HepG2 (cell line): Measurements from ENCODE around the gene RNF149. TPM values are rescaled to one million over a fixed set of nuclear protein-coding genes. Genes with fewer than 3 reads are reported as not detected.

Experiments
- FOXJ3 ChIP-seq: sonication (generic); formaldehyde crosslinking; IDR thresholded peaks from 2 replicates; pipeline ENCODE4 v1.4.0; 2020; ENCODE audit warnings: missing genetic modification reagents, mild to moderate bottlenecking, borderline replicate concordance
- GPBP1L1 ChIP-seq: sonication (generic); formaldehyde crosslinking; IDR thresholded peaks from 2 replicates; pipeline ENCODE4 v1.5.0; 2020; ENCODE audit warnings: mild to moderate bottlenecking, missing genetic modification reagents
- HNF4A ChIP-seq: sonication (generic); formaldehyde crosslinking; IDR thresholded peaks from 2 replicates; pipeline ENCODE4 v1.4.0; 2020; ENCODE audit warnings: missing genetic modification reagents
- ISX ChIP-seq: sonication (generic); formaldehyde crosslinking; conservative IDR thresholded peaks from 2 replicates; pipeline ENCODE4 v1.5.0; 2020; ENCODE audit warnings: missing genetic modification reagents
- KAT8 ChIP-seq: IDR thresholded peaks from 2 replicates; pipeline ENCODE4 v1.6.1; 2016; ENCODE audit warnings: missing genetic modification reagents, missing compliant biosample characterization
- LCORL ChIP-seq, 2 experiments: fragments of 450-650 bp in 1 of 2; sonication (generic) in 1 of 2; formaldehyde crosslinking in 1 of 2; IDR thresholded peaks; 2 replicates each; pipeline versions ENCODE4 v1.5.0 to v1.6.1; 2017 to 2020; ENCODE audit warnings: antibody characterized with exemption in 1 of 2, missing genetic modification reagents in 1 of 2
- MAF1 ChIP-seq: sonication (generic); formaldehyde crosslinking; IDR thresholded peaks from 2 replicates; pipeline ENCODE4 v1.5.0; 2020; ENCODE audit warnings: missing genetic modification reagents, borderline replicate concordance
- MAZ ChIP-seq, 2 experiments: sonication (generic) in 1 of 2; formaldehyde crosslinking in 1 of 2; IDR thresholded peaks; 2 replicates each; pipeline versions ENCODE4 v1.5.0 to v1.6.1; 2012 to 2020; ENCODE audit warnings: low read depth in 2 of 2, mild to moderate bottlenecking in 2 of 2, borderline replicate concordance in 1 of 2, improper control_type of control experiment in 1 of 2, low read length in 1 of 2, missing genetic modification reagents in 1 of 2, moderate library complexity in 1 of 2
- NFKB2 ChIP-seq: sonication (generic); formaldehyde crosslinking; IDR thresholded peaks from 2 replicates; pipeline ENCODE4 v1.4.0; 2020; ENCODE audit warnings: missing genetic modification reagents, borderline replicate concordance
- SOX6 ChIP-seq, 2 experiments: fragments of 450-650 bp in 1 of 2; sonication (generic) in 1 of 2; formaldehyde crosslinking in 1 of 2; IDR thresholded peaks; 2 replicates each; pipeline versions ENCODE4 v1.4.0 to v1.6.1; 2017 to 2020; ENCODE audit warnings: antibody characterized with exemption in 1 of 2, mild to moderate bottlenecking in 1 of 2, missing genetic modification reagents in 1 of 2
- TFDP2 ChIP-seq: sonication (generic); formaldehyde crosslinking; IDR thresholded peaks from 2 replicates; pipeline ENCODE4 v1.4.0; 2020; ENCODE audit warnings: missing genetic modification reagents
- U2AF1 ChIP-seq: fragments of 200-400 bp; formaldehyde crosslinking; optimal IDR thresholded peaks from 2 replicates; pipeline ENCODE3; 2017; ENCODE audit warnings: mild to moderate bottlenecking, low read depth, low read length
- ZNF20 ChIP-seq: sonication (generic); formaldehyde crosslinking; IDR thresholded peaks from 2 replicates; pipeline ENCODE4 v1.4.0; 2020; ENCODE audit warnings: mild to moderate bottlenecking, moderate library complexity, missing genetic modification reagents
- ZNF225 ChIP-seq: sonication (generic); formaldehyde crosslinking; IDR thresholded peaks from 2 replicates; pipeline ENCODE4 v1.4.0; 2020; ENCODE audit warnings: mild to moderate bottlenecking, missing genetic modification reagents
- ZNF34 ChIP-seq: sonication (generic); formaldehyde crosslinking; IDR thresholded peaks from 2 replicates; pipeline ENCODE4 v1.4.0; 2020; ENCODE audit warnings: mild to moderate bottlenecking, missing genetic modification reagents, borderline replicate concordance
- ZNF549 ChIP-seq: sonication (generic); formaldehyde crosslinking; IDR thresholded peaks from 2 replicates; pipeline ENCODE4 v1.5.0; 2020; ENCODE audit warnings: missing genetic modification reagents
- ZNF605 ChIP-seq: sonication (generic); formaldehyde crosslinking; IDR thresholded peaks from 2 replicates; pipeline ENCODE4 v1.8.0; 2022; ENCODE audit warnings: mild to moderate bottlenecking, missing genetic modification reagents
- ZNF709 ChIP-seq: sonication (generic); formaldehyde crosslinking; IDR thresholded peaks from 2 replicates; pipeline ENCODE4 v1.5.0; 2020; ENCODE audit warnings: mild to moderate bottlenecking, missing genetic modification reagents
- ZNF720 ChIP-seq: sonication (generic); formaldehyde crosslinking; IDR thresholded peaks from 2 replicates; pipeline ENCODE4 v1.4.0; 2020; ENCODE audit warnings: missing genetic modification reagents
- polyA plus RNA-seq, 8 experiments: library from polyadenylated mRNA; depleted of rRNA in 3 of 8; stranded (reverse) in 7 of 8; unstranded in 1 of 8; fragments of >200 nt; fragmentation: Illumina TruSeq in 4 of 8; extraction: Trizol in 4 of 8; gene quantifications; 2 replicates each; pipeline versions ENCODE4 v1.2.1 to v1.2.3, GENCODE V29; 2011 to 2016; ENCODE audit warnings: low read depth in 4 of 8, missing spikeins in 1 of 8, mixed read lengths in 1 of 8; ENCODE audit not compliant: insufficient read depth in 1 of 8
- total RNA-seq, 5 experiments: library from RNA; depleted of rRNA; stranded (reverse); fragments of >200 nt; fragmentation: Illumina TruSeq; extraction: Trizol; gene quantifications; 2 replicates each; pipeline ENCODE4 v1.2.3, GENCODE V29; 2016; ENCODE audit warnings: low read depth in 1 of 5
- TF ChIP-seq, protein P1 (sequence below): IDR thresholded peaks from 2 replicates; pipeline ENCODE4 v1.6.1; 2016; ENCODE audit warnings: mild to moderate bottlenecking
- TF ChIP-seq, protein P2 (sequence below): sonication (generic); formaldehyde crosslinking; IDR thresholded peaks from 2 replicates; pipeline ENCODE4 v1.8.1; 2023; ENCODE audit warnings: mild to moderate bottlenecking, moderate library complexity, missing genetic modification reagents
- TF ChIP-seq, protein P3 (sequence below): IDR thresholded peaks from 2 replicates; pipeline ENCODE4 v1.6.1; 2016; ENCODE audit warnings: missing biosample characterization, missing genetic modification reagents, low read depth

Gene RNF149
- total and polyA plus RNA-seq, 2 of the 13 experiments (the other 11 are each of a cell fraction or from before 2014, with no cell fraction given): 87.6 to 109 TPM

- TF ChIP-seq TFDP2: no peak
- no peak for TF ChIP-seq MAZ (IDR thresholded peaks at IDR 0.05; ENCODE audit: borderline replicate concordance, low read depth, low read length)
- TF ChIP-seq MAZ (CRISPR knock-in tag; IDR thresholded peaks at IDR 0.05; ENCODE audit: low read depth): no peak
- peak; percentile 47 for TF ChIP-seq U2AF1
- no peak for TF ChIP-seq MAF1
- TF ChIP-seq, protein P1, sequence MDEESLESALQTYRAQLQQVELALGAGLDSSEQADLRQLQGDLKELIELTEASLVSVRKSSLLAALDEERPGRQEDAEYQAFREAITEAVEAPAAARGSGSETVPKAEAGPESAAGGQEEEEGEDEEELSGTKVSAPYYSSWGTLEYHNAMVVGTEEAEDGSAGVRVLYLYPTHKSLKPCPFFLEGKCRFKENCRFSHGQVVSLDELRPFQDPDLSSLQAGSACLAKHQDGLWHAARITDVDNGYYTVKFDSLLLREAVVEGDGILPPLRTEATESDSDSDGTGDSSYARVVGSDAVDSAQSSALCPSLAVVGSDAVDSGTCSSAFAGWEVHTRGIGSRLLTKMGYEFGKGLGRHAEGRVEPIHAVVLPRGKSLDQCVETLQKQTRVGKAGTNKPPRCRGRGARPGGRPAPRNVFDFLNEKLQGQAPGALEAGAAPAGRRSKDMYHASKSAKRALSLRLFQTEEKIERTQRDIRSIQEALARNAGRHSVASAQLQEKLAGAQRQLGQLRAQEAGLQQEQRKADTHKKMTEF (CRISPR knock-in tag): no peak; the same call in 1 of the 2 replicates
- TF ChIP-seq ZNF709: no peak
- 0 out of 2 replicates have a peak, but pooled peaks have one; percentile 13 for TF ChIP-seq ZNF605 (CRISPR knock-in tag)
- peak; percentile 38; the same call in 1 of the 2 replicates for TF ChIP-seq HNF4A (CRISPR knock-in tag)
- TF ChIP-seq ZNF720 (CRISPR knock-in tag): no peak
- peak; percentile 15; the same call in 1 of the 2 replicates for TF ChIP-seq KAT8 (CRISPR knock-in tag)
- no peak for TF ChIP-seq LCORL (IDR thresholded peaks at IDR 0.05)
- TF ChIP-seq LCORL (CRISPR knock-in tag; IDR thresholded peaks at IDR 0.05): 0 out of 2 replicates have a peak, but pooled peaks have one; percentile 17
- TF ChIP-seq, protein P2, sequence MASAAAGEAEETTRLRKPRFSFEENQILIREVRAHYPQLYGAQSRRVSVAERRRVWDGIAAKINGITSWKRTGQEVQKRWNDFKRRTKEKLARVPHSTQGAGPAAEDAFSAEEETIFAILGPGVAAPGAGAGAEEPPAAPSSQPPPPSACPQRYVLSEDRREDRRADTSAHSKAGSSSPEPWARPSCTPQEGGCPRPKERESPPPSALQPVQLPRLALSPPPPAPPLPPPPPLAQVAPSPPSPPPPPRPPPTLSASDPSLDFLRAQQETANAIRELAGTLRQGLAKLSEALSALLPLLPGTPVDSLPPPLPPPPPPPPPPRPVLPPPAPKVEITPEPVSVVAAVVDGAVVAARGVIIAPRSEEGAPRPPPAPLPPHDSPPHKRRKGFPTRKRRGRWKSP (CRISPR knock-in tag): no peak
- TF ChIP-seq ISX: no peak
- TF ChIP-seq ZNF34 (CRISPR knock-in tag): no peak
- TF ChIP-seq NFKB2 (CRISPR knock-in tag): no peak
- TF ChIP-seq SOX6 (IDR thresholded peaks at IDR 0.05): no peak
- no peak for TF ChIP-seq SOX6 (CRISPR knock-in tag; IDR thresholded peaks at IDR 0.05)
- 0 out of 2 replicates have a peak, but pooled peaks have one; percentile 41 for TF ChIP-seq FOXJ3 (CRISPR knock-in tag)
- no peak for TF ChIP-seq ZNF20 (CRISPR knock-in tag)
- no peak for TF ChIP-seq ZNF225 (CRISPR knock-in tag)
- TF ChIP-seq GPBP1L1 (CRISPR knock-in tag): no peak
- TF ChIP-seq, protein P3, sequence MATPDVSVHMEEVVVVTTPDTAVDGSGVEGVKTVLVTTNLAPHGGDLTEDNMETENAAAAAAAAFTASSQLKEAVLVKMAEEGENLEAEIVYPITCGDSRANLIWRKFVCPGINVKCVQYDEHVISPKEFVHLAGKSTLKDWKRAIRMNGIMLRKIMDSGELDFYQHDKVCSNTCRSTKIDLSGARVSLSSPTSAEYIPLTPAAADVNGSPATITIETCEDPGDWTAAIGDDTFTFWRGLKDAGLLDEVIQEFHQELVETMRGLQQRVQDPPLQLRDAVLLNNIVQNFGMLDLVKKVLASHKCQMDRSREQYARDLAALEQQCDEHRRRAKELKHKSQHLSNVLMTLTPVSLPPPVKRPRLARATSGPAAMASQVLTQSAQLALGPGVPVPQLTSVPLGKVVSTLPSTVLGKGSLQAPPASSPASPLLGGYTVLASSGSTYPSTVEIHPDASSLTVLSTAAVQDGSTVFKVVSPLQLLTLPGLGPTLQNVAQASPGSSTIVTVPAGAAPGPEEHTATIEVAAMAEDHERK: no peak
- TF ChIP-seq ZNF549 (CRISPR knock-in tag): no peak
Observed at GRCh38 chr2:101310834-101311695, 2.6 kb upstream of the RNF149 start (continued).
